ENCODE data around the gene LRIG2. TPM values are rescaled to one million over a fixed set of nuclear protein-coding genes. Genes with fewer than 3 reads are reported as not detected.
"Not testable (repeated sequence)": the region's sequence is repeated elsewhere in the genome, so short reads cannot be mapped to it uniquely, and the experiment has no call there.

LRIG2 gene
- total RNA-seq, 1 donor from 2014 or later = 9.5 TPM

- no peak for DNase-seq (ENCODE audit: low read depth, low spot score)
Observed at GRCh38 chr1:113057006-113057405, 16.0 kb upstream of the LRIG2 start.

- DNase-seq (ENCODE audit: low read depth, low spot score) = peak; percentile 19
Observed at GRCh38 chr1:113058941-113059706, 13.9 kb upstream of the LRIG2 start.

DNA sequence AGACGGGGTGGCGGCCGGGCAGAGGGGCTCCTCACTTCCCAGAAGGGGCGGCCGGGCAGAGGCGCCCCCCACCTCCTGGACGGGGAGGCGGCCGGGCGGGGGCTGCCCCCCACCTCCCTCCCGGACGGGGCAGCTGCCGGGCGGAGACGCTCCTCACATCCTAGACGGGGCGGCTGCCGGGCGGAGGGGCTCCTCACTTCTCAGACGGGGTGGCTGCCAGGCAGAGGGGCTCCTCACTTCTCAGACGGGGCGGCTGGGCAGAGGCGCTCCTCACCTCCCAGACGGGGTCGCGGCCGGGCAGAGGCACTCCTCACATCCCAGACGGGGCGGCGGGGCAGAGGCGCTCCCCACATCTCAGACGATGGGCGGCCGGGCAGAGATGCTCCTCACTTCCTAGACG is 9.5 kb upstream of the LRIG2 start:
- DNase-seq (ENCODE audit: low read depth, low spot score) = not testable (repeated sequence)

- DNase-seq (ENCODE audit: low read depth, low spot score) = no peak
Observed at GRCh38 chr1:113072141-113072756, 749 bp upstream of the LRIG2 start.

DNA sequence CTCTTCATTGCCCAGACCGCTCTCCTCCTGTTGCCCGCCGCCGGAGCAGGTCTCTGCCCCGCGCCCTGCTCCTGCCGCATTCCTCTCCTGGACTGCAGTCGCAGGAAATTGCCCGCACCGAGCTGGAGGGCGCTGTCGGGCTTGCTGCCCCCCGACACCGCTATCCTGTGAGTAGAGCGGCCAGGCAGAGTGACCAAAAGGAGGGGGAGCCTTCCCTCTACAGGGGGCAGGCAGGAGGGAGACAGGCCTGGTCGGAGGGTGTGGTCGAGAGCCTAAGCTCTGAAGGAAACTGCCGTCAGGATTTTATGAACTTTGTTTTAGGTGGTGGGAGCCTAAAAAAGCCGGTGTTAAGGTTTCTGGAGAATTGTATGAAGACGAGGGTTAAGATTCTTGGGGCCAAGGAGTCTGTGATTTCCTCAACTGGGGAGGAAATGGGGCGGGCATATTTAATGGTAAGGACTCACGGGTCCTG is 517 bp downstream of the LRIG2 start:
- peak; percentile 15 for DNase-seq (ENCODE audit: low read depth, low spot score)

- no peak for DNase-seq (ENCODE audit: low read depth, low spot score)
Observed at GRCh38 chr1:113074237-113074636, 1.2 kb downstream of the LRIG2 start.

GRCh38 chr1:113077978-113078377 is 5.0 kb downstream of the LRIG2 start:
- not testable (repeated sequence) for DNase-seq (ENCODE audit: low read depth, low spot score)

DNA sequence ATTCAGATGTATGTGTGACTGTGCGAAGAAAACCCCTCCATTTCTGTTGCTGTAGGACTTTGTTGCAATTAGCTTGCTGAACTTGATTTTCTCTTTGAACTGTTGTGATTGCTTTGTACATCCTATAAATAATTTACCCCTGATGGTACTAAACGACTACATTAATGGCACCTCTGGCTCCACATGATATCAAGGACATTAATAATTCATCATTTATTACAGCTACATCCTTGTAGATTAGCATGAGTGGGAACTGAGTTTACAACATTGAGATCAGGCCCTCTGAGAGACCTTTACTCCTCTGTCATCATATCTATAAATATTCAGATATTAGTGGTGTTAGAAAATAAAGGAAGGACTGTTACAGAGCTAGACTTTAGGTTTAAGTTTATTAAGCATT is 13.5 kb downstream of the LRIG2 start:
- no peak for DNase-seq (ENCODE audit: low read depth, low spot score)

DNA sequence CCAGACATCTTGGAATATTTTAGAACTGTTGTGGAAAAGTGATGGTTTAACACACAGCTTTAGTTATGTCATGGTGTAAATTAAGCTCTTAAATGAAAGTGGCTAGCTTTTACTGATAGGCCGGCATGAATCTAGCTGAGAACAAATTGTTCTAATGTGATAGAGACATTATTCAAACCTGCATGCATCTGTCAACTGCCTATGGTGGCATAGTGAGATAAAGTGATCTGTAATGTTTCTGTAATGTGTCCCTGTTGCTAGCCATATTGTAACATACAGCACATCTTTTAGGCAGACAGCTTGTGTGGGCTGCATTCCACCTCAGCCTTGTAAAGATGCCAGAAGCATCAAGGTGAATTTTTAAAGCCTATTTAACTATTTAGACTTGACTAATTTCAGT is 16.0 kb downstream of the LRIG2 start:
- DNase-seq (ENCODE audit: low read depth, low spot score) = no peak

GRCh38 chr1:113090051-113090450 is 17.1 kb downstream of the LRIG2 start:
- DNase-seq (ENCODE audit: low read depth, low spot score) = no peak

- no peak for DNase-seq (ENCODE audit: low read depth, low spot score)
Observed at GRCh38 chr1:113091988-113092594, 19.1 kb downstream of the LRIG2 start.

DNA sequence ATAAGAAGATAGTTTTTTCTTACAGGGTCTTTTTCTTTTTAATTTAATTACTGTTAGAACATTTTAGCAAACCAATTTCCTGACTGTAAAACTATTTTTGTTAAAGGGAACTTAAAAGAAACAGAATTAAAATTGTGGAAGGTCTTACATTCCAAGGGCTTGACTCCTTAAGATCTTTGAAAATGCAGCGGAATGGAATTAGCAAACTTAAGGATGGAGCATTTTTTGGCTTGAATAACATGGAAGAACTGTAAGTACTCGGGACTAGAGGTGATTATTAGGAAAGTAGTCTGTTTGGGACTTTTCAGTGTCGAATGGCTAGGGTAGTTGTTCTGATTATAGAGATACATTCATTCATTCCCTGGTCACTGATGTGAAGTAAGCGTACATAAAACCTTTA is 21.5 kb downstream of the LRIG2 start:
- no peak for DNase-seq (ENCODE audit: low read depth, low spot score)

DNA sequence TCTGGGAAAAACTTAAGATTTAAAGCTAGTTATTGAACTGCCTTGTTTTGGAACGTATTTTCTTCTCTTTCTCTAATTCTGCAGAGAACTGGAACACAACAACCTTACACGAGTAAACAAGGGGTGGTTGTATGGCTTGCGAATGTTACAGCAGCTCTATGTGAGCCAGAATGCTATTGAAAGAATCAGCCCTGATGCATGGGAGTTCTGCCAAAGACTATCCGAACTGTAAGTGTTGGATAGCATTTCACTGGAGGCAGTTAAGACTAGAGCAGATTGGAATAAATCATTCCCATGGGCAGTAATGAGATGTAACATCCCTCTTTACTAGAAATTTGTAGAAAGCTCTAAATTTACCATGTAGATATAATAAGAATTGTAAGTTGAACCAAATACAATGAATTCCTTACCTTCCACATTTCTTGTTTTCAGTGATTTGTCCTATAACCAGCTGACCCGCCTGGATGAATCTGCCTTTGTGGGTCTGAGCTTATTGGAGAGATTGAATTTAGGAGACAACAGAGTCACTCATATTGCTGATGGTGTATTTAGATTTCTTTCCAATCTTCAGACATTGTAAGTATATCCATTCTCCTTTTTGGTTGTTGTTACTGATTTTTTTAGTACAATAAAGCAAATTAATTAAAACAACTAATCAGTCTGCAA is 22.9 kb downstream of the LRIG2 start:
- DNase-seq (ENCODE audit: low read depth, low spot score) = no peak

- no peak for DNase-seq (ENCODE audit: low read depth, low spot score)
Observed at GRCh38 chr1:113096493-113096892, 23.5 kb downstream of the LRIG2 start.

DNA sequence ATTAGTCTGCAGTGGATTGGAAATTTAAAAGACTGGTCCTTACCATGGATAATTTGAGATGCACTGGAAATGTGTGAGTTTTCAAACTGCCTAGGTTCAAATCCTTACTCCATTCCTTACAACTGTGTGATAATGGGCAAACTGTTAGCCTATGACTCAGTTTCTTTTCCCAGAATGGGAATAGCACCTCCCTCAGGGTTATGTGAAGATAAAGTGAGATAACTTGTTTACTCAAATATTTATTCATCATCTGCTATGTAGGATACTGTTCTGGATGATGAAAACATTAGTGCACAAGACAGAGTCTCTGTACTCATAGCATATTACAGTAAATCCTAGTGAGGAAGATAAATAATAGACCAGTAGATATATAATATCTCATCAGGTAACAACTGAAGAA is 28.6 kb downstream of the LRIG2 start:
- no peak for DNase-seq (ENCODE audit: low read depth, low spot score)

DNA sequence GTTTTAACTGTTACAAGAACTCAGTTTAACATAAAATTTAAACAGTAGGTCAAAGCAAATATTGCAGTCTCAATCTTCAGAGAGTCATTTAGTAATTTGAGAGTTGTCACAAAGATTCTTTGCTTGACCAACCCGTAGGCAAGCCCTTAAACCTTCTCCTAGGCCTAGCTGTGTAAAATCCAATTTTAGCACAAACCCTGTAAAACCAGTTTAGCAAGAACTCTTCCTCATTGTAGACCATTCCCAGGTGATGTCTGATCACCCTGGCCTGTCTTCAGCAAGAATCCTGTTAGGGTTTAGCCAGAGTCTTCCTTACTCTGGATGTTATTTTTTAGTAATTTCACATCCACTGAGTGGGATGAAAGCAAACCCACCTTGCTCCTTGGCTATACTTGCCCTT is 30.1 kb downstream of the LRIG2 start:
- no peak for DNase-seq (ENCODE audit: low read depth, low spot score)

DNA sequence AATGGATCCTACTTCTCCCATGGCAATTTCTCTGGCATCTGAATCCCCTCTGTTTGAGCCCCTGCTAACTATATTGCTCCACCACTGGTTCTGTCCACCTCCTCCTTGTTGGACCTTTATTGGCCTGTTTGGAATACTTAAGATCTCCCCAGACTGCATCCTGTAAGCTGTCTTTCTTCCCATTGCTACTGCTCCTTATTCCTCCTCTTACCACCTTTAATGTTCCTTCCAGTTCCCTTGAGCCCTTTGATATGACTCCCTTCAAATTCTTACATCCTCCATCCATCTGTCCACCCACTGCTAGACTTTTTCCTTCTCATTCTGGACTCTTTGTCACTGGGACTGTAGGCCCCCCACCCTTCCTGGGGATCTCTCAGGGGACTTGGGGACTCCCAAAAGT is 31.0 kb downstream of the LRIG2 start:
- no peak for DNase-seq (ENCODE audit: low read depth, low spot score)

DNA sequence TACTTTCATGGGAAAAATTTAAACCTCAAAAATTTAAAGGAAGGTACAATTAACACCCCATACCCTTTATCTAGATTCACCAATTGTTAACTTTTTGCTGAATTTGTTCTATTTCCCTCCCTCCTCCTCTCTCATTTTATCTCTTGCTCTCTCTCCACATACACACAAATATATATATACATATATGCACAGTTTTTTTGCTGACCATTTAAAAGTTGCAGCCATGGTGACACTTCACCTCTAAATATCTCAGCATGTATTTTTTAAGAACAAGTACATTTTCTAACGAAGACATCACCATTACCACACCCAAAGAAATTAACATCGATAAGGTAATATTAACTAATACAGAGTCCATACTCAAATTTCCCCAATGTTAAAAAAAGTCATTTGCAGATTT is 33.9 kb downstream of the LRIG2 start:
- no peak for DNase-seq (ENCODE audit: low read depth, low spot score)

DNA sequence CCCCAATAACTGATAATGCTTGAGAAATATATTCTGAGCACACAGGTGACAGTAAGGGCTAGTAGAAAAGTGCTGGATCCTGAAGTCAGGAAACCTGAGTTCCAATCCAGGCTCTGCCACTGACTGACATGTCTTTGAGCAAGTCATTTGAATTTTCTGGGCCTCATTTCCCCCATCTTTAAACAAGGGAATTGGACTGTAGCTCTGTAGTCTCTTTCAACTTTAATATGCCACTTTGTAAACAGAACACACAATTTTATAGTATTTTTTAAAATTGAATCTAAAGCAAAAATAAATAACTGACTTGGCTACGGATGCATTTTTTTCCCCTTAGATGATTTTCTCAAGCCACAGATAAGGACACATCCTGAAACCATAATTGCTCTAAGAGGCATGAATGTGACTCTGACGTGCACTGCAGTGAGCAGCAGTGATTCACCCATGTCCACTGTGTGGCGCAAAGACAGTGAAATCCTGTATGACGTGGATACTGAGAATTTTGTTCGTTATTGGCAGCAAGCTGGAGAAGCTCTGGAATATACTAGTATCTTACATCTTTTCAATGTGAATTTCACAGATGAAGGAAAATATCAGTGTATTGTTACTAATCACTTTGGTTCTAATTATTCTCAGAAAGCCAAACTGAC is 37.0 kb downstream of the LRIG2 start:
- DNase-seq (ENCODE audit: low read depth, low spot score) = peak; percentile 51

DNA sequence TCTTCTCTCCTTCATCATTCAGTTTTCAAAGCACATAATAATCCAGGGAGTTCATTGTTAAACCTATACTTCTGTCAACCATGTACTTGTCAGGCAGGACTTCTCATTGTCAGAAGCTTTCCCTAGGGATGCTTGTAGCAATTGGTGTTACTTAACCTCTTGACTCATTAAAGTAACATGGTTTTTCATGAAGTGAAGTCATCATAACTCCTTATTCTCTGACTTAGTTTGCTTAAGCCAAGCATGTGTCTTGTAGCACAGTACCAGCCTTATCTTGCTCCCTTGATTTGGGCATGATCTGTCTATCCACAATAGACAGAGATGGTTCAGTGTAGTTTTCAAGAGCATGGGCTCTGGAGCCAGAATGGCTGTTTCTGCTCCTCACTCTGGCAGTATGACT is 45.3 kb downstream of the LRIG2 start:
- no peak for DNase-seq (ENCODE audit: low read depth, low spot score)

GRCh38 chr1:113123737-113124136 is 50.7 kb downstream of the LRIG2 start:
- no peak for DNase-seq (ENCODE audit: low read depth, low spot score)

DNA sequence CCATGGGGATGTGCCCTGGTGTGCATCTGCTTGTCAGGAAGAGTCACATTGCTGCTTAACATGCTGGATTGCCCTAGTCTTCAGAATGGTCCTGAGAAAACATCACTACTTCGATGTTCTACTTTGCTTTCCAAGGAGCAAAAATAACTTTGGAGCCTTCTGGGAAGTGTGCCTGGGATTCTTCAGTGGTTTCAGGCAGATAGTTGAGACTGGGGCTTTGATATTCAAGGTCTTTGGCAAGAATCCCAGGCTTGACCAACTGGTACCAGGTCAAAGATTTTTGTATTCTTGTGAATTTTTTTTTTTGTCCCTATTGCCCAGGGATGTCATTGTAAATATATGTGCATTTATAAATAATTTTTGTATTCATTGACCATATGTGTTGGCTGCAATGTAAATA is 51.4 kb downstream of the LRIG2 start:
- DNase-seq (ENCODE audit: low read depth, low spot score) = no peak

Data from pulmonary artery endothelial cell (primary cell).